22Rv1 (cell line): Measurements from ENCODE around the gene TMC3.

Experiments used
- H3K27ac ChIP-seq: fragments of 450-650 bp; 2 replicates; pipeline ENCODE4 v1.5.1; 2017
- ZFX ChIP-seq: fragments of 450-650 bp; IDR thresholded peaks from 2 replicates; pipeline ENCODE4 v1.6.1; 2017; ENCODE audit warnings: antibody characterized with exemption, borderline replicate concordance
- TF ChIP-seq, protein P1 (sequence below): fragments of 450-650 bp; IDR thresholded peaks from 2 replicates; pipeline ENCODE4 v1.5.1; 2017; ENCODE audit warnings: mild to moderate bottlenecking

TMC3 gene

DNA sequence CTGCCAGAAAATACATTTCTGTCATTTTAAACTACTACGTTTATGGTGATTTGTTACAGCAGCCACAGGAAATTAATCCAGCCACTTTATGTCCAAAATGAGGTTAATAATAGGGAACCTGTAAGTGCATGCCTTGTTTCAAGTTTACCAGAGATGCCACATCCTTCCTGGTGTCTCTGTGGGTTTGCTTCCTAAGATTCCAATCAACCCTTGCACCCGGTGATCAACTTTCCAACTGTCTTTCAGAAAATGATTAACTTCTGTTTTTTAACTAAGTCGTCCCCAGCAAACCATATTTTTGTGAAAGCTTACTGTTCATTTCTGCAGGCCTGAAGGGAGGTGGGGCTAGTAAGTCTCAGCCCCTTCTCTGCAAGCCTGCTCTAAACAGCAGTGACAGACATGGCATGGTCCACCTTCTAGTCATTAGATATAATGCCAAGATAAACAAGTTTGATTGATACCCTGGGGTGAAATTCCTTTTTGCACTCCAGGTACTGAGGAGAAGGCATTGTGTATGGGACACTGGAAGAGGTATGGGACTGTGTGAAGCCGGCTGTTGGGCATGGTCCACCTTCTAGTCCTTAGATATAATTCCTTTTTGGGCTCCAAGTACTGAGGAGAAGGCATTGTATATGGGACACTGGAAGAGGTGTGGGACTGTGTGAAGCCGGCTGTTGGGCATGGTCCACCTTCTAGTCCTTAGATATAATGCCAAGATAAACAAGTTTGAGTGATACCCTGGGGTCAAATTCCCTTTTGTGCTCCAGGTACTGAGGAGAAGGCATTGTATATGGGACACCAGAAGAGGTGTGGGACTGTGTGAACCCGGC, 11.1 kb upstream of the TMC3 start:
- no peak for TF ChIP-seq ZFX
- TF ChIP-seq, protein P1, sequence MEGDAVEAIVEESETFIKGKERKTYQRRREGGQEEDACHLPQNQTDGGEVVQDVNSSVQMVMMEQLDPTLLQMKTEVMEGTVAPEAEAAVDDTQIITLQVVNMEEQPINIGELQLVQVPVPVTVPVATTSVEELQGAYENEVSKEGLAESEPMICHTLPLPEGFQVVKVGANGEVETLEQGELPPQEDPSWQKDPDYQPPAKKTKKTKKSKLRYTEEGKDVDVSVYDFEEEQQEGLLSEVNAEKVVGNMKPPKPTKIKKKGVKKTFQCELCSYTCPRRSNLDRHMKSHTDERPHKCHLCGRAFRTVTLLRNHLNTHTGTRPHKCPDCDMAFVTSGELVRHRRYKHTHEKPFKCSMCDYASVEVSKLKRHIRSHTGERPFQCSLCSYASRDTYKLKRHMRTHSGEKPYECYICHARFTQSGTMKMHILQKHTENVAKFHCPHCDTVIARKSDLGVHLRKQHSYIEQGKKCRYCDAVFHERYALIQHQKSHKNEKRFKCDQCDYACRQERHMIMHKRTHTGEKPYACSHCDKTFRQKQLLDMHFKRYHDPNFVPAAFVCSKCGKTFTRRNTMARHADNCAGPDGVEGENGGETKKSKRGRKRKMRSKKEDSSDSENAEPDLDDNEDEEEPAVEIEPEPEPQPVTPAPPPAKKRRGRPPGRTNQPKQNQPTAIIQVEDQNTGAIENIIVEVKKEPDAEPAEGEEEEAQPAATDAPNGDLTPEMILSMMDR = no peak
- peak overlapping the region; percentile 26; the same call in 1 of the 2 replicates for H3K27ac ChIP-seq

DNA sequence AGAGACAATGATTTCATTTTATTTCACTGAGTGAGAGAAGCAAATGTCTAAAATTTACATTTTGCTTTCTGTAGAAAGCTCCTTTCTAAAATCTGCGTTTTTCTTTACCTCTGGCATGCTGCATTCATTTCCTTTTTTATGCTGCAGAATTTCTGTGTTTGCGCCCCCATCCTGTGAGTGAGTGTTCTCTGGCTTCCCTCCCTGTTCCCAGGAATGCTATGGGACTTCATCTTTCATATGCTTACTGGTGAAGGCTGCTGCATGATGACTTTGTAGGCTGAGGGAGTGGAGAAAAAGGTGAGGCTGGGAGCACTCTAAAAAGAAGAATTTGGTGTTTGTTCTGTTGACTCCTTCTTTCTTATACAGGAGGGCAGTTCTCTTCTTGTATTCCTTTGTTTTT, 7.7 kb upstream of the TMC3 start:
- no peak overlapping the region for H3K27ac ChIP-seq
- TF ChIP-seq, protein P1 = no peak
- no peak for TF ChIP-seq ZFX

DNA sequence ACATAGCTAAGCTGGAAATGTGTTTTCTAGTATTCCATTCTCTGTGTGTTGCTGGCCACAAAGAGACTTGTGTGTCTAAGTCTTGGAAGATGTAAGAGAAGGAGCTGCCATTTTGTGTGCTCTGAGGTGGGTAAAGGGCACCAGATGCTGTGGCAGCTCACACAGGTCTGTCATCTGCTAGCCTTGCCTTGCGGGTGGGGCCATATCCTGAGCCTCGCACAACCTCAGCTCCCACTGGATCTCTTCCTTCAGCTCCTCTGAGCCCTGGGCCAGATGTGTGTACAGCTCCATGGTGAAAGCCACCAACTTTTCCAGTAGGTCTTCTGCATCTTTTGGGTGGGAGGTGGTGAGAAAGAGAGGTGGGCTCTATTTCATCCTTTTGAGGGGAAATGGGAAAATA, 6.7 kb upstream of the TMC3 start:
- no peak overlapping the region for H3K27ac ChIP-seq
- no peak for TF ChIP-seq ZFX
- TF ChIP-seq, protein P1 = no peak

DNA sequence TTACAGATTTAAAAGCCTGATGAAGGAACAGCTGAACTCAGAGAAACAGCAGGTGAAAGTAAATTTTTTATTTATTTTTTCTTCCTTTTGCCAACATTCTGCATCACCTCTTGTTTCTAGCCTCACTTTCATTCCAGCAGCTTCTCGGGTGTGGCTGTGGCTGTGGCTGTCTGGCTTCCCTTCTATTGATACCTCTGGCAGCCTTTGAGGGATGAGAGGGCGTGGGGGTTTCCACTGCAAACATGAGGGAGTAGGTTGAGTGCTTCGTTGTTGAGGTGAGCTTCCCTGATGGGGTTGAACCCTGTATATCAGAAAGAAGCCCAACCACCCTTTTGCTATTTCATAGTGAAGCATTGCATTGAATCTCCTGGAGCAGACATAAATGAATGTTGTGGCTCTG, 6.2 kb upstream of the TMC3 start:
- TF ChIP-seq, protein P1 = no peak
- TF ChIP-seq ZFX = no peak
- no peak overlapping the region for H3K27ac ChIP-seq

DNA sequence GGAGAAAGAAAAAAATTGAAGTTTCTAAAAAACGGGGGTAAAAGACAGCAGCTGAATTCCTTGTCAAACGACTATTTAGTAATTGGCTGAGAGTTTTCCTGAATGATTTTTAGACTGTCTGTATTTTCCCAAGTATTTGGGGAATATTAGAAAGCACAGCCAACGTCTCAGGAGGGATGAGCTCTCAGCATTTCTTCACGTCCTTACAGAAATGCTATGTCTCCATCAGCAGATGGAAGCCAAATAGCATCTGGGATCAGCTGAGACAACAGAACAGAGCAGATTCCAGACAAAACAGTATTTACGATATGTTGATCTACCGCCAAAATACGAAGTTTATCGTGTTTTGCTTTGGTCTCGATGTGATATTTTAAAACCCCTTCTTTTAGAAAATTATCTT, 5.3 kb upstream of the TMC3 start:
- H3K27ac ChIP-seq = no peak overlapping the region
- TF ChIP-seq, protein P1 = no peak
- TF ChIP-seq ZFX = no peak

DNA sequence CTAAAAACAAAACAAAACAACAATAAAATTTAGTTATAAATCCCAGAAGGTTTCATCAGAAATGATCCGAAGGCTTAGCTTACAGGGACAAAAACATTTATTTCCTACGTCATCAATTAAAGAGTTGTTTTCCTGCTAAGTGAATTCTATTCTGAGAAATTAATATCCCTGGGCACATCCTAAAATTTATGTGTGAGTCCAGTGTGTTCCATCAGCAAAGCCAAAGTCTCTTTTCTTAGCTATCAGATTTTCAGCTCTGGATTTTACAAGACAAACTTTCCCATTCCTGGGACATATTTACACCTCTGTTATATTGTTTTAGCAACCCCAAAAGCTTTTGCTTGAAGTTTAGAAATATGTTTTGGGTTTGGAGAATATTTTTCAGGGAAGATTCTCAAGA, 4.4 kb upstream of the TMC3 start:
- TF ChIP-seq, protein P1 = no peak
- no peak for TF ChIP-seq ZFX
- H3K27ac ChIP-seq = no peak overlapping the region

DNA sequence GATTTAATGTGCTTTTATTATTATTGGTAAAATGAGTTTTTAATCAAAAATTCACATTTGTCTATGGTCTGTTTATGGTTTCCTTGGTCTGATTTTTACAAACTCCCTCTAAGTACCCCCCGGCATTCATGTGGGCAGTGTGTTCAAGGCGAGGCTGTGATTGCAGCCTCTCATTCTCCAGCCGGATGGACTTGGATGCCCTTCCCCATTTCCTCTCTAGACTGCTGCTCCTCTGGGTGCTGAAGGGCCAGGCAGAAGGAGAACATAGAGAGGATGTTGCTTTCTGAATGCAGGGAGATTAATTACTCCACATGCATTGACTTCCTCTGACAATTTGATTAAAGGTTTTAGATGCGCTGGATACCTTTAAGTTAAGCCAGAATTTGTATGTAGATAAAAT, 3.9 kb upstream of the TMC3 start:
- H3K27ac ChIP-seq = no peak overlapping the region
- TF ChIP-seq ZFX = no peak
- TF ChIP-seq, protein P1 = no peak
